ENCODE results near the gene TMEM178B.

GRCh38 chr7:141150465-141150864, 76.6 kb downstream of the TMEM178B start:
- TF ChIP-seq EGR2 (tag by site-specific recombination; IDR thresholded peaks at IDR 0.05; ENCODE audit: low read depth) (no peak), ZBTB8A (tag by site-specific recombination; IDR thresholded peaks at IDR 0.05) (no peak), CTCF (tag by site-specific recombination; IDR thresholded peaks at IDR 0.05) (no peak), RBAK (tag by site-specific recombination; IDR thresholded peaks at IDR 0.05) (no peak)
- TF ChIP-seq, protein P1, sequence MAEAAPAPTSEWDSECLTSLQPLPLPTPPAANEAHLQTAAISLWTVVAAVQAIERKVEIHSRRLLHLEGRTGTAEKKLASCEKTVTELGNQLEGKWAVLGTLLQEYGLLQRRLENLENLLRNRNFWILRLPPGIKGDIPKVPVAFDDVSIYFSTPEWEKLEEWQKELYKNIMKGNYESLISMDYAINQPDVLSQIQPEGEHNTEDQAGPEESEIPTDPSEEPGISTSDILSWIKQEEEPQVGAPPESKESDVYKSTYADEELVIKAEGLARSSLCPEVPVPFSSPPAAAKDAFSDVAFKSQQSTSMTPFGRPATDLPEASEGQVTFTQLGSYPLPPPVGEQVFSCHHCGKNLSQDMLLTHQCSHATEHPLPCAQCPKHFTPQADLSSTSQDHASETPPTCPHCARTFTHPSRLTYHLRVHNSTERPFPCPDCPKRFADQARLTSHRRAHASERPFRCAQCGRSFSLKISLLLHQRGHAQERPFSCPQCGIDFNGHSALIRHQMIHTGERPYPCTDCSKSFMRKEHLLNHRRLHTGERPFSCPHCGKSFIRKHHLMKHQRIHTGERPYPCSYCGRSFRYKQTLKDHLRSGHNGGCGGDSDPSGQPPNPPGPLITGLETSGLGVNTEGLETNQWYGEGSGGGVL (tag by site-specific recombination; IDR thresholded peaks at IDR 0.05), result no peak
